Mammary epithelial cell (primary cell): ENCODE measurements around the gene NUP93.

ENCODE experiments used
- CTCF ChIP-seq, 2 donors: IDR thresholded peaks in 1 of 2; conservative IDR thresholded peaks in 1 of 2; 2 replicates each; pipeline ENCODE4 v1.5.1; 2011 to 2012; ENCODE audit warnings: inconsistent platforms in 2 of 2, low read length in 2 of 2, mild to moderate bottlenecking in 2 of 2, control low read depth in 1 of 2, low read depth in 1 of 2; ENCODE audit not compliant: insufficient read depth in 1 of 2; ENCODE audit errors: extremely low read depth in 1 of 2
- EZH2 ChIP-seq: IDR thresholded peaks from 2 replicates; pipeline ENCODE4 v1.6.1; 2012; ENCODE audit warnings: low read length, inconsistent platforms, borderline replicate concordance

- TF ChIP-seq CTCF (conservative IDR thresholded peaks at IDR 0.05 in 1 of 2, IDR thresholded peaks at IDR 0.05 in 1 of 2; ENCODE audit: extremely low read depth in 1 of 2, insufficient read depth in 1 of 2, low read depth in 1 of 2, low read length in 2 of 2) (no peak), EZH2 (no peak)
These were observed 168.9 kb downstream of the NUP93 start for GRCh38 chr16:56898847-56899246.
